ENCODE data around the gene INPP5F. TPM values are rescaled to one million over a fixed set of nuclear protein-coding genes. Genes with fewer than 3 reads are reported as not detected.

INPP5F gene
- total and polyA plus RNA-seq, 9 of the 15 experiments (the other 6 are each of a cell fraction or from before 2014, with no cell fraction given): 1.6 to 7.3 (median 6.0) TPM

- TF ChIP-seq RERE (CRISPR knock-in tag; IDR thresholded peaks at IDR 0.05; ENCODE audit: borderline replicate concordance): no peak
These were observed 51.8 kb downstream of the INPP5F start (continued) for GRCh38 chr10:119777686-119778085.

GRCh38 chr10:119778776-119779445, 53.1 kb downstream of the INPP5F start:
- no peak overlapping the region for H2AFZ ChIP-seq (ENCODE audit: low read depth, low read length)
- no peaks in the 10 kb centered on the region for H4K20me1 ChIP-seq (replicated peaks; ENCODE audit: control insufficient read depth, insufficient read depth, low read length)
- H3K79me2 ChIP-seq (ENCODE audit: control insufficient read depth, insufficient read depth, low read length): no peaks in the 10 kb centered on the region
- WGBS (ENCODE audit: insufficient coverage, low coverage, missing lambda C conversion rate): 79% methylated on average over 6 of the region's 7 CpGs
- in situ Hi-C loops (cut with MboI) (no loop called here), intact Hi-C loops (cut with micrococcal nuclease) (no loop called here)
- no peaks in the 10 kb centered on the region for H3K4me1 ChIP-seq (replicated peaks in 1 of 2; ENCODE audit: control insufficient read depth in 2 of 2, insufficient read depth in 2 of 2, low read length in 2 of 2)
- no TSS peak for BruUV-seq (replicated peaks)
- H3K9me1 ChIP-seq (ENCODE audit: control insufficient read depth, insufficient read depth, low read length): no peaks in the 10 kb centered on the region
- no peaks in the 10 kb centered on the region for H3K36me3 ChIP-seq (ENCODE audit: control insufficient read depth, insufficient read depth, low read length)
- no peaks in the 10 kb centered on the region for H3K27me3 ChIP-seq (ENCODE audit: control insufficient read depth in 2 of 2, insufficient read depth in 2 of 2, low read length in 2 of 2)
- H3K4me2 ChIP-seq (ENCODE audit: insufficient read depth, low read length): no peak overlapping the region
- ATAC-seq (no peak), FAIRE-seq (no peak), DNase-seq (ENCODE audit: extremely low read depth in 1 of 4, low spot score in 3 of 4) (no peak)
- no peak overlapping the region for H3K4me3 ChIP-seq
- ChIA-PET CTCF (ENCODE audit: low intra/inter-chr PET ratio) (no interaction called here), POLR2A (no interaction called here)
- H3K27ac ChIP-seq (ENCODE audit: extremely low read depth, low read depth, low read length): no peak overlapping the region
- H3K9me3 ChIP-seq (replicated peaks; ENCODE audit: control insufficient read depth, insufficient read depth, low read depth, low read length): no peaks in the 10 kb centered on the region
- no peak overlapping the region for H3K9ac ChIP-seq (ENCODE audit: insufficient read depth in 1 of 2, low read depth in 2 of 2, low read length in 2 of 2)
- TF ChIP-seq EGR1 (conservative IDR thresholded peaks at IDR 0.05) (no peak), PHF20 (IDR thresholded peaks at IDR 0.05; ENCODE audit: partially characterized antibody) (no peak), MXI1 (IDR thresholded peaks at IDR 0.05; ENCODE audit: low read depth, low read length) (no peak), MYC (IDR thresholded peaks at IDR 0.05; ENCODE audit: low read depth, low read length) (no peak), MYC (CRISPR knock-in tag; IDR thresholded peaks at IDR 0.05; ENCODE audit: borderline replicate concordance, low read depth) (no peak), ZBTB17 (CRISPR knock-in tag; IDR thresholded peaks at IDR 0.05) (no peak), ADNP (tag; IDR thresholded peaks at IDR 0.05) (no peak), ZNF274 (IDR thresholded peaks at IDR 0.05; ENCODE audit: borderline replicate concordance, low read depth, low read length) (no peak), ZNF717 (CRISPR knock-in tag; IDR thresholded peaks at IDR 0.05) (no peak), HNRNPLL (IDR thresholded peaks at IDR 0.05; ENCODE audit: low read depth, low read length, poor library complexity, severe bottlenecking) (no peak), USF1 (CRISPR knock-in tag; IDR thresholded peaks at IDR 0.05) (no peak), ZNF778 (CRISPR knock-in tag; IDR thresholded peaks at IDR 0.05) (no peak), ZNF316 (IDR thresholded peaks at IDR 0.05) (no peak), ZNF408 (CRISPR knock-in tag; IDR thresholded peaks at IDR 0.05; ENCODE audit: low read depth) (no peak), ARHGAP35 (IDR thresholded peaks at IDR 0.05; ENCODE audit: partially characterized antibody) (no peak), STAG1 (CRISPR knock-in tag; IDR thresholded peaks at IDR 0.05; ENCODE audit: borderline replicate concordance) (no peak)

All from K562 (cell line).